ENCODE results near the gene VILL.

GRCh38 chr3:38039101-38039898 is 48.7 kb downstream of the VILL start, which contains the start of gene DLEC1:
- TF ChIP-seq EZH2phosphoT487 (IDR thresholded peaks at IDR 0.05; ENCODE audit: borderline replicate concordance, low read depth, low read length), result no peak
- TF ChIP-seq CTCF (conservative IDR thresholded peaks at IDR 0.05; ENCODE audit: low read length), result no peak

All from OCI-LY7 (cell line).